Osteoblast (primary cell): ENCODE results near the gene TTLL4. TPM values are rescaled to one million over a fixed set of nuclear protein-coding genes. Genes with fewer than 3 reads are reported as not detected.

ENCODE experiments used
- DNase-seq: peaks from one replicate; pipeline ENCODE4 v3.0.0; 2011; ENCODE audit warnings: low spot score, mixed read lengths; ENCODE audit not compliant: insufficient read length; ENCODE audit errors: missing footprints
- H2AFZ ChIP-seq: 2 replicates; pipeline ENCODE4 v1.6.0; 2011; ENCODE audit warnings: mild to moderate bottlenecking, low read length
- H3K27ac ChIP-seq: 2 replicates; pipeline ENCODE4 v1.5.1; 2011; ENCODE audit warnings: mild to moderate bottlenecking, low read depth, low read length, moderate library complexity
- H3K27me3 ChIP-seq: 2 replicates; pipeline ENCODE4 v1.6.0; 2012; ENCODE audit warnings: mild to moderate bottlenecking, control low read depth, inconsistent platforms, low read length, moderate library complexity; ENCODE audit not compliant: insufficient read depth
- H3K36me3 ChIP-seq: 2 replicates; pipeline ENCODE4 v1.5.1; 2011; ENCODE audit warnings: mild to moderate bottlenecking, low read length, control low read depth, moderate library complexity; ENCODE audit not compliant: insufficient read depth
- H3K4me1 ChIP-seq: 2 replicates; pipeline ENCODE4 v1.5.1; 2011; ENCODE audit warnings: mild to moderate bottlenecking, low read length, control low read depth, moderate library complexity; ENCODE audit not compliant: insufficient read depth
- H3K4me2 ChIP-seq: 2 replicates; pipeline ENCODE4 v1.6.0; 2011; ENCODE audit warnings: mild to moderate bottlenecking, low read length; ENCODE audit not compliant: insufficient read depth
- H3K4me3 ChIP-seq: fragments of 200-600 bp; sonication (generic); 3 replicates; pipeline ENCODE4 v1.5.1; 2012; ENCODE audit warnings: mild to moderate bottlenecking, low read length, inconsistent platforms; ENCODE audit not compliant: insufficient read depth
- H3K79me2 ChIP-seq: 2 replicates; pipeline ENCODE4 v1.6.0; 2012; ENCODE audit warnings: mild to moderate bottlenecking, low read length, control low read depth, inconsistent platforms; ENCODE audit not compliant: insufficient read depth
- H3K9me3 ChIP-seq: 2 replicates; pipeline ENCODE4 v1.5.1; 2011; ENCODE audit warnings: low read depth, low read length, control low read depth
- H4K20me1 ChIP-seq: 2 replicates; pipeline ENCODE4 v1.6.0; 2012; ENCODE audit warnings: mild to moderate bottlenecking, low read length, control low read depth; ENCODE audit not compliant: insufficient read depth
- total RNA-seq: library from RNA; depleted of rRNA; stranded (reverse); fragments of >200 nt; gene quantifications from 2 replicates; pipeline ENCODE4 v1.2.3, GENCODE V29; 2012
- TF ChIP-seq, protein P1 (sequence below): IDR thresholded peaks from 2 replicates; pipeline ENCODE4 v1.5.1; 2011; ENCODE audit warnings: mild to moderate bottlenecking, low read depth, low read length, moderate library complexity; ENCODE audit errors: extremely low read depth

TTLL4 gene
- total RNA-seq, 1 donor = 13.0 TPM

DNA sequence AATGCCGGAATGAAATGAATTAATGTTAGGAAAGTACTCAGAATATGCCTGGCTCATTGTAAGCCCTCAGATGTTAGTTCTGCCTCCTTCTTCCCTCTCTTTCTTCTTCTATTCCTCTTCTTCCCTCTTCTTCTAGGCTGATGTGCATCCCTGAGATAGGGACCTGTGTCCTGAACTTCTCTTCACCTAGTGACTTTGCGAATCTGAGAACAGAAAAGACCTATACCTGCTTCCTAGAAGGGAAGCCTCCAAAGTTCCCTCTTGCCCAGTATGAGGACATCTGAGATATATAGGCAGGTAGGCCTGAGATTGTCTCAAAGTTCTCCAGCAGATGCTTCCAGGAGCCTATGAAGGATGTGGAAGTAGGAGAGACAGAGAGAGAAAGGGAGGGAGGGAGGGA lies 63.2 kb downstream of the TTLL4 start:
- no peaks in the 10 kb centered on the region for H3K9me3 ChIP-seq
- no peak overlapping the region for H3K4me3 ChIP-seq
- H3K27me3 ChIP-seq = no peaks in the 10 kb centered on the region
- peak; percentile 67 for DNase-seq
- no peaks in the 10 kb centered on the region for H3K79me2 ChIP-seq
- H3K4me1 ChIP-seq = no peaks in the 10 kb centered on the region
- H4K20me1 ChIP-seq = no peaks in the 10 kb centered on the region
- H3K4me2 ChIP-seq = no peak overlapping the region
- no peaks in the 10 kb centered on the region for H3K36me3 ChIP-seq
- no peak overlapping the region for H2AFZ ChIP-seq
- no peak overlapping the region for H3K27ac ChIP-seq
- TF ChIP-seq, protein P1, sequence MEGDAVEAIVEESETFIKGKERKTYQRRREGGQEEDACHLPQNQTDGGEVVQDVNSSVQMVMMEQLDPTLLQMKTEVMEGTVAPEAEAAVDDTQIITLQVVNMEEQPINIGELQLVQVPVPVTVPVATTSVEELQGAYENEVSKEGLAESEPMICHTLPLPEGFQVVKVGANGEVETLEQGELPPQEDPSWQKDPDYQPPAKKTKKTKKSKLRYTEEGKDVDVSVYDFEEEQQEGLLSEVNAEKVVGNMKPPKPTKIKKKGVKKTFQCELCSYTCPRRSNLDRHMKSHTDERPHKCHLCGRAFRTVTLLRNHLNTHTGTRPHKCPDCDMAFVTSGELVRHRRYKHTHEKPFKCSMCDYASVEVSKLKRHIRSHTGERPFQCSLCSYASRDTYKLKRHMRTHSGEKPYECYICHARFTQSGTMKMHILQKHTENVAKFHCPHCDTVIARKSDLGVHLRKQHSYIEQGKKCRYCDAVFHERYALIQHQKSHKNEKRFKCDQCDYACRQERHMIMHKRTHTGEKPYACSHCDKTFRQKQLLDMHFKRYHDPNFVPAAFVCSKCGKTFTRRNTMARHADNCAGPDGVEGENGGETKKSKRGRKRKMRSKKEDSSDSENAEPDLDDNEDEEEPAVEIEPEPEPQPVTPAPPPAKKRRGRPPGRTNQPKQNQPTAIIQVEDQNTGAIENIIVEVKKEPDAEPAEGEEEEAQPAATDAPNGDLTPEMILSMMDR = no peak

DNA sequence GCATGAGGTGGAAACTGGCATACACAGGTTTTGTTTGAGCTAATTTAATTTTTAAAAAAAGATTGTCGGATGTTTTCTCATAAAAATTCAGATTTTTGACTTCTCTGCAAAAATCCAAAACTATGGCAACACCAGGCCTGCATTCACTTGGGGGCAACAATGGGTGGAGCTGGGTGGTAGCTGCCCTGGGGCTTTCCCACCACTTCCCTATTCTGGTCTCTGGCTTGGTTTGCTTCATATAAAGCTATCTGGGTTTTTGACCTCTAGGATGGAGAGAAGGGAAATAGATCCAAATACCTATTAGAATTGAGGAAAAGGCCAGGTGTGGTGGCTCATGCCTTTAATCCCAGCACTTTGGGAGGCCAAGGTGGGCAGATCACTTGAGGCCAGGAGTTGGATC lies 65.9 kb downstream of the TTLL4 start:
- no peaks in the 10 kb centered on the region for H3K36me3 ChIP-seq
- H4K20me1 ChIP-seq = no peaks in the 10 kb centered on the region
- H3K4me2 ChIP-seq = no peak overlapping the region
- H2AFZ ChIP-seq = no peak overlapping the region
- H3K79me2 ChIP-seq = no peaks in the 10 kb centered on the region
- no peak overlapping the region for H3K4me3 ChIP-seq
- H3K4me1 ChIP-seq = peaks cover 7% of the 10 kb centered on the region
- H3K9me3 ChIP-seq = no peaks in the 10 kb centered on the region
- TF ChIP-seq, protein P1 = no peak
- no peaks in the 10 kb centered on the region for H3K27me3 ChIP-seq
- no peak overlapping the region for H3K27ac ChIP-seq
- DNase-seq = no peak

DNA sequence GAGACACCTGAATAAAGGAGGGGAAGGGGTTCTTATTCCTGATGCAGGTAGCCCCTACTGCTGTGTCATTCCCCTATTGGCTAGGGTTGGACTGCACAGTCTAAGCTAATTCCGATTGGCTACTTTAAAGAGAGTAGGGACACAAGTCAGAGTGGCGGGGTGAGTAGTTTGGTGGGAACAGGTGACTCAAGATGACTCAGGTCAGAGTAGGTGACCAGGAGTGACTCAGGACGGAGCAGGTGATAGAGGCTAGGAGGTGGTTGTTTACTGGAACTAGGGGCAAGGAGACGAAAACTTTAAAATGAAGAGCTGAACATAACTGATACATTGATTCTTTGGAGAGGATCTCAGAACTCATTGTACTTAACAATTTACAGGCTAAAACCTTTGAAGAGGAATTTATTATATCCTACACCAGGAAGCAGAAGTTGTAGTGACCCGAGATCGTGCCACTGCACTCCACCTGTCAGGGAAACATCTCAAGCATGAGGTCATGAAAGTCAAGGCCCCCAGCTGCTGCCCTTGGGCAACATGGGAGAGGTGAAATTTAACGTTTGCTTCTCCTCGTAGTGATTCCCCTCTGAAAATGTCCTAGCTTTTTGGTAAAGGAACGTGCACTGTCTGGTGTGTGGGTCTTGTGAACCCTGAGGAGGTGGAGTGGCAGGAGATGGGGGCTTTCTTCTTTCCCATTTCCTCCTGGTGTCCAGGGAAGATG lies 66.8 kb downstream of the TTLL4 start:
- DNase-seq = no peak
- Histone ChIP-seq H4K20me1 (no peaks in the 10 kb centered on the region), H3K4me1 (peaks cover 9% of the 10 kb centered on the region), H3K27me3 (peaks cover 2% of the 10 kb centered on the region), H2AFZ (no peak overlapping the region), H3K79me2 (no peaks in the 10 kb centered on the region), H3K27ac (no peak overlapping the region), H3K4me3 (no peak overlapping the region), H3K4me2 (no peak overlapping the region), H3K36me3 (no peaks in the 10 kb centered on the region), H3K9me3 (no peaks in the 10 kb centered on the region)
- TF ChIP-seq, protein P1 = no peak

- H2AFZ ChIP-seq = no peak overlapping the region
- H3K27ac ChIP-seq = no peak overlapping the region
- H3K4me1 ChIP-seq = peaks cover 10% of the 10 kb centered on the region
- peaks cover 3% of the 10 kb centered on the region for H3K27me3 ChIP-seq
- no peaks in the 10 kb centered on the region for H3K9me3 ChIP-seq
- TF ChIP-seq, protein P1 = no peak
- peak; percentile 31 for DNase-seq
- H4K20me1 ChIP-seq = no peaks in the 10 kb centered on the region
- H3K4me2 ChIP-seq = no peak overlapping the region
- H3K4me3 ChIP-seq = no peak overlapping the region
- H3K79me2 ChIP-seq = no peaks in the 10 kb centered on the region
- H3K36me3 ChIP-seq = no peaks in the 10 kb centered on the region
Observed at GRCh38 chr2:218780046-218780445, 69.4 kb downstream of the TTLL4 start.
